ENCODE results near the gene PRDM1.

The PRDM1 gene

DNA sequence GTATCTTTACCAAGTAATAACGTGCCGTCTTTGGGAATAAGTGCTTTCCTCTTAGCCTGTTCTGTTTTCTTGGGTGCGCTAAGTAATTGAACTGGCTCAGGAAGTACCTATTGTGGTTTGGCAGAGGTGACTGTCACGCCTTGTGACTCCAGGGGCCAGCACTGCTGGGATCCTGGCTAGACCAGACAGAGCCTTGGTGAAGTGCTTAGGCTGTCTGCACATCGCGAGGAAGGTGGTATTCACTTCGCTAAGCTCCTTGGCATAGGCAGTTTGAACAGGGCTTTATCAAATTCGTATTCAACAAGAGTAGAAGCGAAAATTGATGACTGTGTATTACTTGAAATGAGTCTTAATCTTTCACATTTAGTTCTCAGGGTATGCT lies 17.6 kb downstream of the PRDM1 start:
- Histone ChIP-seq H3K27me3 (ENCODE audit: control insufficient read depth in 1 of 2, insufficient read depth in 2 of 2, low read length in 2 of 2) (no peaks in the 10 kb centered on the region), H3K36me3 (ENCODE audit: control insufficient read depth in 1 of 2, insufficient read depth in 2 of 2, low read length in 2 of 2) (peaks cover 30% of the 10 kb centered on the region in 2 donors), H3K9ac (ENCODE audit: low read depth in 1 of 2, low read length in 2 of 2) (peak overlapping the region; percentile 27 to 67), H3K9me3 (ENCODE audit: control insufficient read depth in 1 of 2, low read length in 2 of 2) (no peaks in the 10 kb centered on the region), H3K4me1 (ENCODE audit: control insufficient read depth in 1 of 2, insufficient read depth in 2 of 2, low read length in 2 of 2) (peaks cover 22 to 39% of the 10 kb centered on the region in 2 donors), H3K27ac (ENCODE audit: low read depth, low read length) (peak overlapping the region; percentile 2), H3K4me3 (ENCODE audit: low read depth in 1 of 2, low read length in 2 of 2) (peak overlapping the region; percentile 67 to 72)

- no peaks in the 10 kb centered on the region for H3K27me3 ChIP-seq (ENCODE audit: control insufficient read depth in 1 of 2, insufficient read depth in 2 of 2, low read length in 2 of 2)
- H3K9ac ChIP-seq (ENCODE audit: low read depth in 1 of 2, low read length in 2 of 2): no peak overlapping the region
- H3K4me1 ChIP-seq (ENCODE audit: control insufficient read depth in 1 of 2, insufficient read depth in 2 of 2, low read length in 2 of 2): peaks cover 16 to 36% of the 10 kb centered on the region in 2 donors
- no peak overlapping the region for H3K4me3 ChIP-seq (ENCODE audit: low read depth in 1 of 2, low read length in 2 of 2)
- peaks cover 30 to 33% of the 10 kb centered on the region in 2 donors for H3K36me3 ChIP-seq (ENCODE audit: control insufficient read depth in 1 of 2, insufficient read depth in 2 of 2, low read length in 2 of 2)
- H3K9me3 ChIP-seq (ENCODE audit: control insufficient read depth in 1 of 2, low read length in 2 of 2): no peaks in the 10 kb centered on the region
- no peak overlapping the region for H3K27ac ChIP-seq (ENCODE audit: low read depth, low read length)
Measured at GRCh38 chr6:106104476-106104875, 18.3 kb downstream of the PRDM1 start.

GRCh38 chr6:106104941-106105340 lies 18.8 kb downstream of the PRDM1 start:
- peaks cover 12 to 34% of the 10 kb centered on the region in 2 donors for H3K4me1 ChIP-seq (ENCODE audit: control insufficient read depth in 1 of 2, insufficient read depth in 2 of 2, low read length in 2 of 2)
- no peak overlapping the region for H3K4me3 ChIP-seq (ENCODE audit: low read depth in 1 of 2, low read length in 2 of 2)
- H3K9ac ChIP-seq (ENCODE audit: low read depth in 1 of 2, low read length in 2 of 2): no peak overlapping the region
- H3K27ac ChIP-seq (ENCODE audit: low read depth, low read length): no peak overlapping the region
- no peaks in the 10 kb centered on the region for H3K9me3 ChIP-seq (ENCODE audit: control insufficient read depth in 1 of 2, low read length in 2 of 2)
- peaks cover 30 to 33% of the 10 kb centered on the region in 2 donors for H3K36me3 ChIP-seq (ENCODE audit: control insufficient read depth in 1 of 2, insufficient read depth in 2 of 2, low read length in 2 of 2)
- no peaks in the 10 kb centered on the region for H3K27me3 ChIP-seq (ENCODE audit: control insufficient read depth in 1 of 2, insufficient read depth in 2 of 2, low read length in 2 of 2)

- H3K9ac ChIP-seq (ENCODE audit: low read depth in 1 of 2, low read length in 2 of 2): no peak overlapping the region
- peaks cover 15 to 34% of the 10 kb centered on the region in 2 donors for H3K4me1 ChIP-seq (ENCODE audit: control insufficient read depth in 1 of 2, insufficient read depth in 2 of 2, low read length in 2 of 2)
- H3K36me3 ChIP-seq (ENCODE audit: control insufficient read depth in 1 of 2, insufficient read depth in 2 of 2, low read length in 2 of 2): peaks cover 30 to 33% of the 10 kb centered on the region in 2 donors
- no peak overlapping the region for H3K4me3 ChIP-seq (ENCODE audit: low read depth in 1 of 2, low read length in 2 of 2)
- no peaks in the 10 kb centered on the region for H3K9me3 ChIP-seq (ENCODE audit: control insufficient read depth in 1 of 2, low read length in 2 of 2)
- H3K27ac ChIP-seq (ENCODE audit: low read depth, low read length): no peak overlapping the region
- H3K27me3 ChIP-seq (ENCODE audit: control insufficient read depth in 1 of 2, insufficient read depth in 2 of 2, low read length in 2 of 2): no peaks in the 10 kb centered on the region
Measured at GRCh38 chr6:106105493-106105892, 19.4 kb downstream of the PRDM1 start.

GRCh38 chr6:106106276-106107042 lies 20.3 kb downstream of the PRDM1 start:
- no peak overlapping the region for H3K4me3 ChIP-seq (ENCODE audit: low read depth in 1 of 2, low read length in 2 of 2)
- H3K9me3 ChIP-seq (ENCODE audit: control insufficient read depth in 1 of 2, low read length in 2 of 2): no peaks in the 10 kb centered on the region
- no peak overlapping the region for H3K27ac ChIP-seq (ENCODE audit: low read depth, low read length)
- no peaks in the 10 kb centered on the region for H3K27me3 ChIP-seq (ENCODE audit: control insufficient read depth in 1 of 2, insufficient read depth in 2 of 2, low read length in 2 of 2)
- H3K4me1 ChIP-seq (ENCODE audit: control insufficient read depth in 1 of 2, insufficient read depth in 2 of 2, low read length in 2 of 2): peaks cover 15 to 31% of the 10 kb centered on the region in 2 donors
- no peak overlapping the region for H3K9ac ChIP-seq (ENCODE audit: low read depth in 1 of 2, low read length in 2 of 2)
- peaks cover 25 to 33% of the 10 kb centered on the region in 2 donors for H3K36me3 ChIP-seq (ENCODE audit: control insufficient read depth in 1 of 2, insufficient read depth in 2 of 2, low read length in 2 of 2)

DNA sequence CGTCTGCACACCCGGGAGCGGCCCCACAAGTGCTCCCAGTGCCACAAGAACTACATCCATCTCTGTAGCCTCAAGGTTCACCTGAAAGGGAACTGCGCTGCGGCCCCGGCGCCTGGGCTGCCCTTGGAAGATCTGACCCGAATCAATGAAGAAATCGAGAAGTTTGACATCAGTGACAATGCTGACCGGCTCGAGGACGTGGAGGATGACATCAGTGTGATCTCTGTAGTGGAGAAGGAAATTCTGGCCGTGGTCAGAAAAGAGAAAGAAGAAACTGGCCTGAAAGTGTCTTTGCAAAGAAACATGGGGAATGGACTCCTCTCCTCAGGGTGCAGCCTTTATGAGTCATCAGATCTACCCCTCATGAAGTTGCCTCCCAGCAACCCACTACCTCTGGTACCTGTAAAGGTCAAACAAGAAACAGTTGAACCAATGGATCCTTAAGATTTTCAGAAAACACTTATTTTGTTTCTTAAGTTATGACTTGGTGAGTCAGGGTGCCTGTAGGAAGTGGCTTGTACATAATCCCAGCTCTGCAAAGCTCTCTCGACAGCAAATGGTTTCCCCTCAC lies 21.0 kb downstream of the PRDM1 start:
- H3K4me1 ChIP-seq (ENCODE audit: control insufficient read depth in 1 of 2, insufficient read depth in 2 of 2, low read length in 2 of 2): peaks cover 15 to 35% of the 10 kb centered on the region in 2 donors
- no peak overlapping the region for H3K27ac ChIP-seq (ENCODE audit: low read depth, low read length)
- H3K9me3 ChIP-seq (ENCODE audit: control insufficient read depth in 1 of 2, low read length in 2 of 2): no peaks in the 10 kb centered on the region
- no peaks in the 10 kb centered on the region for H3K27me3 ChIP-seq (ENCODE audit: control insufficient read depth in 1 of 2, insufficient read depth in 2 of 2, low read length in 2 of 2)
- H3K36me3 ChIP-seq (ENCODE audit: control insufficient read depth in 1 of 2, insufficient read depth in 2 of 2, low read length in 2 of 2): peaks cover 25 to 33% of the 10 kb centered on the region in 2 donors
- H3K4me3 ChIP-seq (ENCODE audit: low read depth in 1 of 2, low read length in 2 of 2): no peak overlapping the region
- H3K9ac ChIP-seq (ENCODE audit: low read depth in 1 of 2, low read length in 2 of 2): no peak overlapping the region

DNA sequence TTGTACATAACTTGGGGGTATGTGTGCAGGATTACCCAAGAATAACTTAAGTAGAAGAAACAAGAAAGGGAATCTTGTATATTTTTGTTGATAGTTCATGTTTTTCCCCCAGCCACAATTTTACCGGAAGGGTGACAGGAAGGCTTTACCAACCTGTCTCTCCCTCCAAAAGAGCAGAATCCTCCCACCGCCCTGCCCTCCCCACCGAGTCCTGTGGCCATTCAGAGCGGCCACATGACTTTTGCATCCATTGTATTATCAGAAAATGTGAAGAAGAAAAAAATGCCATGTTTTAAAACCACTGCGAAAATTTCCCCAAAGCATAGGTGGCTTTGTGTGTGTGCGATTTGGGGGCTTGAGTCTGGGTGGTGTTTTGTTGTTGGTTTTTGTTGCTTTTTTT lies 22.0 kb downstream of the PRDM1 start:
- H3K9ac ChIP-seq (ENCODE audit: low read depth in 1 of 2, low read length in 2 of 2): no peak overlapping the region
- H3K27me3 ChIP-seq (ENCODE audit: control insufficient read depth in 1 of 2, insufficient read depth in 2 of 2, low read length in 2 of 2): no peaks in the 10 kb centered on the region
- H3K9me3 ChIP-seq (ENCODE audit: control insufficient read depth in 1 of 2, low read length in 2 of 2): no peaks in the 10 kb centered on the region
- H3K36me3 ChIP-seq (ENCODE audit: control insufficient read depth in 1 of 2, insufficient read depth in 2 of 2, low read length in 2 of 2): peaks cover 25 to 33% of the 10 kb centered on the region in 2 donors
- peaks cover 11 to 28% of the 10 kb centered on the region in 2 donors for H3K4me1 ChIP-seq (ENCODE audit: control insufficient read depth in 1 of 2, insufficient read depth in 2 of 2, low read length in 2 of 2)
- H3K4me3 ChIP-seq (ENCODE audit: low read depth in 1 of 2, low read length in 2 of 2): no peak overlapping the region
- H3K27ac ChIP-seq (ENCODE audit: low read depth, low read length): no peak overlapping the region

GRCh38 chr6:106109029-106109428 lies 22.9 kb downstream of the PRDM1 start:
- Histone ChIP-seq H3K4me1 (ENCODE audit: control insufficient read depth in 1 of 2, insufficient read depth in 2 of 2, low read length in 2 of 2) (peaks cover 3 to 19% of the 10 kb centered on the region in 2 donors), H3K4me3 (ENCODE audit: low read depth in 1 of 2, low read length in 2 of 2) (no peak overlapping the region), H3K36me3 (ENCODE audit: control insufficient read depth in 1 of 2, insufficient read depth in 2 of 2, low read length in 2 of 2) (peaks cover 25 to 33% of the 10 kb centered on the region in 2 donors), H3K27ac (ENCODE audit: low read depth, low read length) (no peak overlapping the region), H3K27me3 (ENCODE audit: control insufficient read depth in 1 of 2, insufficient read depth in 2 of 2, low read length in 2 of 2) (no peaks in the 10 kb centered on the region), H3K9me3 (ENCODE audit: control insufficient read depth in 1 of 2, low read length in 2 of 2) (no peaks in the 10 kb centered on the region), H3K9ac (ENCODE audit: low read depth in 1 of 2, low read length in 2 of 2) (no peak overlapping the region)

- no peaks in the 10 kb centered on the region for H3K27me3 ChIP-seq (ENCODE audit: control insufficient read depth in 1 of 2, insufficient read depth in 2 of 2, low read length in 2 of 2)
- peaks cover 3 to 19% of the 10 kb centered on the region in 2 donors for H3K4me1 ChIP-seq (ENCODE audit: control insufficient read depth in 1 of 2, insufficient read depth in 2 of 2, low read length in 2 of 2)
- peaks cover 17 to 24% of the 10 kb centered on the region in 2 donors for H3K36me3 ChIP-seq (ENCODE audit: control insufficient read depth in 1 of 2, insufficient read depth in 2 of 2, low read length in 2 of 2)
- no peak overlapping the region for H3K4me3 ChIP-seq (ENCODE audit: low read depth in 1 of 2, low read length in 2 of 2)
- no peak overlapping the region for H3K27ac ChIP-seq (ENCODE audit: low read depth, low read length)
- no peaks in the 10 kb centered on the region for H3K9me3 ChIP-seq (ENCODE audit: control insufficient read depth in 1 of 2, low read length in 2 of 2)
- no peak overlapping the region for H3K9ac ChIP-seq (ENCODE audit: low read depth in 1 of 2, low read length in 2 of 2)
Measured at GRCh38 chr6:106110164-106110826, 24.2 kb downstream of the PRDM1 start.

GRCh38 chr6:106112433-106112832 lies 26.3 kb downstream of the PRDM1 start:
- Histone ChIP-seq H3K4me3 (ENCODE audit: low read depth in 1 of 2, low read length in 2 of 2) (no peak overlapping the region), H3K9me3 (ENCODE audit: control insufficient read depth in 1 of 2, low read length in 2 of 2) (no peaks in the 10 kb centered on the region), H3K4me1 (ENCODE audit: control insufficient read depth in 1 of 2, insufficient read depth in 2 of 2, low read length in 2 of 2) (peaks cover 3 to 25% of the 10 kb centered on the region in 2 donors), H3K9ac (ENCODE audit: low read depth in 1 of 2, low read length in 2 of 2) (no peak overlapping the region), H3K27me3 (ENCODE audit: control insufficient read depth in 1 of 2, insufficient read depth in 2 of 2, low read length in 2 of 2) (no peaks in the 10 kb centered on the region), H3K36me3 (ENCODE audit: control insufficient read depth in 1 of 2, insufficient read depth in 2 of 2, low read length in 2 of 2) (peaks cover 0 to 4% of the 10 kb centered on the region in 2 donors), H3K27ac (ENCODE audit: low read depth, low read length) (no peak overlapping the region)
